Prostate gland (tissue), 2 donors: ENCODE data around the gene SF3B2. TPM values are rescaled to one million over a fixed set of nuclear protein-coding genes. Genes with fewer than 3 reads are reported as not detected.

ENCODE experiments used
- total RNA-seq, 2 donors: library from RNA; depleted of rRNA; stranded (reverse); fragments of >200 nt; gene quantifications; one replicate each; pipeline ENCODE4 v1.1.0, GENCODE V29; 2016

The SF3B2 gene
- total RNA-seq, 2 donors from 2014 or later = 130 to 212 TPM

Other genes with a start within 250 kb of the SF3B2 start
- under 1 TPM in 1 of 2 donors, not detected in 1; 0.91 TPM for gene SNX32, start 218.4 kb upstream of the SF3B2 start, total RNA-seq
- gene CFL1, start 194.2 kb upstream of the SF3B2 start, total RNA-seq = 100 to 1,000 TPM; 654 to 731 TPM
- gene MUS81, start 191.9 kb upstream of the SF3B2 start, total RNA-seq = 10 to 100 TPM; 64.3 to 68.6 TPM
- 10 to 100 TPM; 40.0 to 84.5 TPM for gene EFEMP2, start 179.6 kb upstream of the SF3B2 start, total RNA-seq
- 1 to 10 TPM; 1.3 to 1.8 TPM for gene CTSW, start 172.5 kb upstream of the SF3B2 start, total RNA-seq
- gene FIBP, start 163.9 kb upstream of the SF3B2 start, total RNA-seq = 100 to 1,000 TPM in 1 of 2 donors, 10 to 100 TPM in 1; 87.7 to 151 TPM
- 10 to 100 TPM; 40.4 to 55.0 TPM for gene CCDC85B, start 161.7 kb upstream of the SF3B2 start, total RNA-seq
- 1 to 10 TPM; 2.6 to 3.4 TPM for gene FOSL1, start 152.0 kb upstream of the SF3B2 start, total RNA-seq
- 10 to 100 TPM; 30.1 to 54.6 TPM for gene C11orf68, start 133.3 kb upstream of the SF3B2 start, total RNA-seq
- 100 to 1,000 TPM; 101 to 127 TPM for gene DRAP1, start 132.9 kb upstream of the SF3B2 start, total RNA-seq
- gene TSGA10IP, start 106.9 kb upstream of the SF3B2 start, total RNA-seq = under 1 TPM in 1 of 2 donors, not detected in 1; 0.68 TPM
- gene SART1, start 90.6 kb upstream of the SF3B2 start, total RNA-seq = 10 to 100 TPM; 36.7 to 76.6 TPM
- gene EIF1AD, start 50.2 kb upstream of the SF3B2 start, total RNA-seq = 10 to 100 TPM; 33.6 to 37.3 TPM
- 10 to 100 TPM; 59.4 to 78.8 TPM for gene BANF1, start 49.9 kb upstream of the SF3B2 start, total RNA-seq
- gene CST6, start 40.4 kb upstream of the SF3B2 start, total RNA-seq = 1 to 10 TPM in 1 of 2 donors, under 1 TPM in 1; 0.36 to 6.5 TPM
- under 1 TPM in 1 of 2 donors, not detected in 1; 0.85 TPM for gene CATSPER1, start 25.9 kb upstream of the SF3B2 start, total RNA-seq
- gene GAL3ST3, start 3.2 kb upstream of the SF3B2 start, total RNA-seq = 1 to 10 TPM; 2.3 to 4.3 TPM
- gene PACS1, start 17.9 kb downstream of the SF3B2 start, total RNA-seq = 100 to 1,000 TPM in 1 of 2 donors, 10 to 100 TPM in 1; 51.9 to 107 TPM
- 10 to 100 TPM; 22.5 to 49.8 TPM for gene KLC2, start 205.3 kb downstream of the SF3B2 start, total RNA-seq
- gene RAB1B, start 216.3 kb downstream of the SF3B2 start, total RNA-seq = 100 to 1,000 TPM; 140 to 166 TPM
- gene CNIH2, start 225.8 kb downstream of the SF3B2 start, total RNA-seq = 1 to 10 TPM in 1 of 2 donors, not detected in 1; 3.6 TPM
- gene YIF1A, start 236.8 kb downstream of the SF3B2 start, total RNA-seq = 100 to 1,000 TPM in 1 of 2 donors, 10 to 100 TPM in 1; 92.6 to 112 TPM
- gene TMEM151A, start 239.5 kb downstream of the SF3B2 start, total RNA-seq = under 1 TPM; 0.17 to 0.50 TPM